H1 (cell line): ENCODE measurements around the gene TBC1D10A. TPM values are rescaled to one million over a fixed set of nuclear protein-coding genes. Genes with fewer than 3 reads are reported as not detected.

Experiments used
- CTCF ChIA-PET: fragments of 300-600 bp; sonication (Branson Sonifier 250); formaldehyde crosslinking; loops from one replicate; lab custom pipeline; 2021; ENCODE audit not compliant: partially characterized antibody; lab: Charles Lee
- POLR2A ChIA-PET: fragments of 300-600 bp; sonication (Branson Sonifier 250); formaldehyde crosslinking; loops from one replicate; lab custom pipeline; 2021; ENCODE audit warnings: inconsistent platforms; ENCODE audit not compliant: partially characterized antibody; lab: Charles Lee
- DNase-seq, 2 experiments: peaks; one replicate each; pipeline versions ENCODE4 v3.0.0 to v3.0.0-alpha.2; 2010 to 2022; ENCODE audit warnings: low spot score in 2 of 2, low read depth in 1 of 2, mixed read lengths in 1 of 2
- FAIRE-seq: peaks from 2 replicates; lab custom pipeline; 2011; peaks lifted over from hg19 to GRCh38; lab: Jason Lieb, UNC
- H2AFZ ChIP-seq: 2 replicates; pipeline ENCODE4 v1.8.1; 2012; ENCODE audit warnings: low read length, inconsistent platforms
- H2AK5ac ChIP-seq: 2 replicates; pipeline ENCODE4 v1.6.1; 2013; ENCODE audit warnings: low read depth, low read length
- H2BK120ac ChIP-seq: replicated peaks from 2 replicates; pipeline ENCODE3; 2013; ENCODE audit warnings: low read depth, low read length, inconsistent platforms
- H2BK12ac ChIP-seq: 2 replicates; pipeline ENCODE4 v1.6.1; 2013; ENCODE audit warnings: low read depth, low read length
- H2BK15ac ChIP-seq: 2 replicates; pipeline ENCODE4 v1.6.1; 2013; ENCODE audit warnings: low read length
- H2BK20ac ChIP-seq: 2 replicates; pipeline ENCODE4 v1.6.1; 2013; ENCODE audit warnings: low read length
- H2BK5ac ChIP-seq: 2 replicates; pipeline ENCODE4 v1.6.1; 2013; ENCODE audit warnings: low read depth, low read length
- H3K14ac ChIP-seq: 2 replicates; pipeline ENCODE4 v1.6.1; 2013; ENCODE audit warnings: inconsistent platforms; ENCODE audit not compliant: insufficient read length
- H3K18ac ChIP-seq: 2 replicates; pipeline ENCODE4 v1.6.1; 2013; ENCODE audit warnings: low read length; ENCODE audit errors: extremely low read depth
- H3K23ac ChIP-seq: 2 replicates; pipeline ENCODE4 v1.6.1; 2013; ENCODE audit warnings: inconsistent platforms; ENCODE audit not compliant: insufficient read length
- H3K23me2 ChIP-seq: 2 replicates; pipeline ENCODE4 v1.6.1; 2013; ENCODE audit warnings: low read depth, low read length
- H3K27ac ChIP-seq: 2 replicates; pipeline ENCODE4 v1.6.1; 2011; ENCODE audit warnings: low read depth, low read length, inconsistent platforms
- H3K27me3 ChIP-seq, 4 experiments: replicated peaks in 1 of 4; 1 replicate in 1 of 4; 2 replicates in 3 of 4; pipeline versions ENCODE4 v1.6.1 to v1.8.1; 2011 to 2013; ENCODE audit warnings: low read length in 3 of 4, mild to moderate bottlenecking in 3 of 4, inconsistent platforms in 2 of 4, mixed read lengths in 2 of 4, moderate library complexity in 1 of 4; ENCODE audit not compliant: control insufficient read depth in 3 of 4, insufficient read depth in 3 of 4; ENCODE audit errors: extremely low read depth in 1 of 4
- H3K36me3 ChIP-seq, 4 experiments: 2 replicates each; pipeline versions ENCODE4 v1.6.1 to v1.8.1; 2011 to 2013; ENCODE audit warnings: mild to moderate bottlenecking in 4 of 4, low read length in 3 of 4, moderate library complexity in 2 of 4, control low read depth in 1 of 4, inconsistent platforms in 1 of 4; ENCODE audit not compliant: insufficient read depth in 4 of 4, control insufficient read depth in 2 of 4
- H3K4ac ChIP-seq: replicated peaks from 2 replicates; pipeline ENCODE3; 2013; ENCODE audit warnings: low read length, low read depth, mixed read lengths, inconsistent platforms; ENCODE audit not compliant: insufficient read length
- H3K4me1 ChIP-seq, 4 experiments: replicated peaks in 1 of 4; 1 replicate in 1 of 4; 2 replicates in 3 of 4; pipeline versions ENCODE4 v1.6.1 to v1.8.1; 2011 to 2013; ENCODE audit warnings: low read length in 3 of 4, inconsistent platforms in 2 of 4, mixed read lengths in 1 of 4; ENCODE audit not compliant: insufficient read depth in 4 of 4, control insufficient read depth in 3 of 4
- H3K4me2 ChIP-seq, 2 experiments: 2 replicates each; pipeline versions ENCODE4 v1.6.1 to v1.8.1; 2011 to 2013; ENCODE audit warnings: low read depth in 2 of 2, low read length in 2 of 2, control low read depth in 1 of 2, inconsistent platforms in 1 of 2, mild to moderate bottlenecking in 1 of 2; ENCODE audit not compliant: insufficient read depth in 1 of 2
- H3K4me3 ChIP-seq, 4 experiments: fragments of 200-600, 300-600 bp in 1 of 4; sonication (generic), shearing (Covaris generic), sonication (Bioruptor Twin) in 1 of 4; 2 replicates each; pipeline versions ENCODE4 v1.5.1 to v1.8.1; 2011 to 2016; ENCODE audit warnings: low read length in 4 of 4, low read depth in 3 of 4, control low read depth in 2 of 4, inconsistent platforms in 2 of 4, mild to moderate bottlenecking in 2 of 4, mixed read lengths in 1 of 4, moderate library complexity in 1 of 4; ENCODE audit not compliant: insufficient read depth in 2 of 4; ENCODE audit errors: extremely low read depth in 1 of 4
- H3K56ac ChIP-seq: replicated peaks from 2 replicates; pipeline ENCODE3; 2013; ENCODE audit warnings: low read depth, mild to moderate bottlenecking, mixed read lengths, low read length, inconsistent platforms; ENCODE audit not compliant: insufficient read length
- H3K79me1 ChIP-seq: 2 replicates; pipeline ENCODE4 v1.6.1; 2013; ENCODE audit warnings: low read depth, low read length, control low read depth
- H3K79me2 ChIP-seq, 2 experiments: 2 replicates each; pipeline versions ENCODE4 v1.6.1 to v1.8.1; 2012 to 2013; ENCODE audit warnings: low read length in 2 of 2, mild to moderate bottlenecking in 2 of 2, inconsistent platforms in 1 of 2; ENCODE audit not compliant: insufficient read depth in 2 of 2, control insufficient read depth in 1 of 2
- H3K9ac ChIP-seq, 4 experiments: replicated peaks in 1 of 4; 1 replicate in 1 of 4; 2 replicates in 3 of 4; pipeline versions ENCODE4 v1.6.1 to v1.8.1; 2011 to 2013; ENCODE audit warnings: low read depth in 3 of 4, low read length in 3 of 4, control low read depth in 2 of 4, mild to moderate bottlenecking in 2 of 4, moderate library complexity in 2 of 4, inconsistent platforms in 1 of 4; ENCODE audit errors: extremely low read depth in 1 of 4
- H3K9me3 ChIP-seq, 2 experiments: 2 replicates each; pipeline versions ENCODE4 v1.6.1 to v1.8.1; 2012 to 2013; ENCODE audit warnings: mild to moderate bottlenecking in 2 of 2, moderate library complexity in 2 of 2, control low read depth in 1 of 2, inconsistent platforms in 1 of 2, low read depth in 1 of 2, low read length in 1 of 2, mixed read lengths in 1 of 2; ENCODE audit not compliant: insufficient read depth in 2 of 2
- H4K20me1 ChIP-seq, 2 experiments: replicated peaks in 1 of 2; 2 replicates each; pipeline versions ENCODE3 to v1.8.1; 2011 to 2013; ENCODE audit warnings: inconsistent platforms in 2 of 2, low read length in 2 of 2, mild to moderate bottlenecking in 1 of 2; ENCODE audit not compliant: insufficient read depth in 2 of 2, control insufficient read depth in 1 of 2
- H4K5ac ChIP-seq: 2 replicates; pipeline ENCODE4 v1.6.1; 2013; ENCODE audit warnings: low read length, low read depth, mixed read lengths, inconsistent platforms; ENCODE audit not compliant: insufficient read length
- H4K8ac ChIP-seq: 2 replicates; pipeline ENCODE4 v1.8.0; 2013; ENCODE audit warnings: mild to moderate bottlenecking, moderate library complexity, low read length, inconsistent platforms; ENCODE audit not compliant: insufficient read depth; ENCODE audit errors: extremely low read depth
- H4K91ac ChIP-seq: replicated peaks from 2 replicates; pipeline ENCODE3; 2013; ENCODE audit warnings: low read length, mixed read lengths, inconsistent platforms; ENCODE audit not compliant: insufficient read length
- KDM4A ChIP-seq: IDR thresholded peaks from one replicate; pipeline ENCODE4 v1.7.1; 2012; ENCODE audit warnings: low read depth, mild to moderate bottlenecking, moderate library complexity, low read length, inconsistent platforms; ENCODE audit not compliant: severe bottlenecking
- TAF1 ChIP-seq: IDR thresholded peaks from 2 replicates; pipeline ENCODE4 v1.6.1; 2011; ENCODE audit warnings: mild to moderate bottlenecking, low read depth, low read length
- WGBS, 2 experiments: shearing (Covaris generic) in 1 of 2; methylation state at CpG; one replicate each; pipeline versions ENCODE4 v1.1.6 to v1.1.7; 2013 to 2015; ENCODE audit warnings: low lambda C conversion rate in 2 of 2, mixed read lengths in 2 of 2, inconsistent platforms in 1 of 2, low coverage in 1 of 2, missing lambda C conversion rate in 1 of 2; ENCODE audit not compliant: insufficient replicate concordance in 2 of 2, insufficient coverage in 1 of 2, insufficient read length in 1 of 2; ENCODE audit errors: extremely low coverage in 1 of 2, missing lambda C conversion rate in 1 of 2; 5-methylcytosine and 5-hydroxymethylcytosine counted together
- polyA plus RNA-seq, 7 experiments: library from polyadenylated mRNA; depleted of rRNA in 3 of 7; stranded (reverse) in 5 of 7; unstranded in 2 of 7; fragments of >200 nt in 5 of 7; fragments of 200-250 nt in 2 of 7; gene quantifications; 1 replicate in 5 of 7; 2 replicates in 1 of 7; 4 replicates in 1 of 7; pipeline versions ENCODE4 v1.2.1 to v1.2.3, GENCODE V29; 2011 to 2013; ENCODE audit warnings: missing spikeins in 2 of 7, mixed read lengths in 2 of 7
- total RNA-seq: library from RNA; stranded (reverse); fragmentation: NEBNext Ultra II Directional; extraction: Animal tissue kit (Norgen Biotek cat#: 25700); gene quantifications from 2 replicates; pipeline ENCODE4 v1.2.1, GENCODE V29; 2021

TBC1D10A gene
- total and polyA plus RNA-seq, 2 of the 8 experiments (the other 6 are each of a cell fraction or from before 2014, with no cell fraction given), result 5.4 to 7.0 TPM

DNA sequence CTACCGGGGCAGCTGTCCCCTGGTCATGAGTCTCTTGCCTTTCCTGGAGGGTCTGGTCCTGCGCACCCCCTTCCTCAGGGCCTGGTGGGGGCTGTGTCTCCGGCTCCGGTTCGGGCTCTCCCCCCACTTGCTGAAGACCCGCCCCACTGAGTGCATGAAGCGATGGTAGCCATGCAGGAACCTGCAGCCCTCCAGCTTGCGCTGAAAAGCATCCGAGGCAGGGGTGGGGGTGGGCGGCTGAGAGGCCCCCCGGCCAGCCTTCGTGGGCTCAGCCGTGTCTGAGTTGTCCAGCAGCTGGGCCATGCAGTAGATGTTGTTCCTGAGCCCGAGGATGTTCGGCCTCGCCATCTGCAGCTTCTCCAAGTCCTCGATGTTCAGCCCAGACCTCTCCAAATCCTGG lies 62.9 kb downstream of the TBC1D10A start:
- Histone ChIP-seq H3K4me1 (peaks cover 0 to 2% (median under 1%) of the 10 kb centered on the region in 4 experiments; a peak in 2 of 7 replicates), H2BK5ac (no peak overlapping the region), H2BK20ac (no peak overlapping the region), H2BK12ac (peak overlapping the region; percentile 50; the same call in 1 of the 2 replicates), H3K4ac (no peak overlapping the region), H3K56ac (no peak overlapping the region), H3K27ac (no peak overlapping the region)
- POLR2A ChIA-PET, result interaction anchor here (1.1 to 1.4 kb wide), 2 partner anchors 16 to 93 kb away, joined by 3 to 5 read pairs; partner anchors contain the start of genes CCDC157 and SF3A1
- CTCF ChIA-PET, result interaction anchor here (0.8 to 2.4 kb wide), 23 partner anchors 11 to 238 kb away, joined by 3 to 14 read pairs (median 4); partner anchors contain the start of gene RNF215
- WGBS, 2 experiments, result 91% methylated on average over 17 of the region's 17 CpGs; no CpG with 5 or more reads in 1 of the 2 experiments
- TF ChIP-seq KDM4A (no peak), TAF1 (no peak)
- TF ChIP-seq, all 59 proteins: peak for 0
- Histone ChIP-seq H3K79me1 (no peaks in the 10 kb centered on the region), H3K79me2 (no peaks in the 10 kb centered on the region), H4K91ac (no peak overlapping the region), H3K14ac (no peak overlapping the region), H3K4me3 (no peak overlapping the region), H2AK5ac (no peak overlapping the region), H2BK120ac (no peak overlapping the region), H3K4me2 (no peak overlapping the region), H2BK15ac (no peak overlapping the region), H4K20me1 (no peaks in the 10 kb centered on the region), H4K5ac (no peak overlapping the region), H3K23me2 (no peaks in the 10 kb centered on the region), H3K27me3 (no peaks in the 10 kb centered on the region; a peak in 2 of 7 replicates), H3K36me3 (no peaks in the 10 kb centered on the region), H3K9ac (no peak overlapping the region), H3K18ac (no peak overlapping the region), H3K9me3 (no peaks in the 10 kb centered on the region), H4K8ac (peak overlapping the region; percentile 39; the same call in 1 of the 2 replicates), H2AFZ (no peak overlapping the region), H3K23ac (no peak overlapping the region)
- FAIRE-seq (no peak), DNase-seq (no peak)
